GM12892 (cell line): Measurements from ENCODE around the gene RNF13.

Experiments
- POLR2A ChIP-seq: IDR thresholded peaks from 2 replicates; pipeline ENCODE4 v1.6.1; 2011; ENCODE audit warnings: low read depth, low read length, control low read depth
- POLR2AphosphoS5 ChIP-seq: IDR thresholded peaks from 2 replicates; pipeline ENCODE4 v1.6.1; 2011; ENCODE audit warnings: low read depth, low read length, control low read depth
- TAF1 ChIP-seq: IDR thresholded peaks from 2 replicates; pipeline ENCODE4 v1.6.1; 2011; ENCODE audit warnings: low read depth, mild to moderate bottlenecking, control low read depth, low read length, borderline replicate concordance

DNA sequence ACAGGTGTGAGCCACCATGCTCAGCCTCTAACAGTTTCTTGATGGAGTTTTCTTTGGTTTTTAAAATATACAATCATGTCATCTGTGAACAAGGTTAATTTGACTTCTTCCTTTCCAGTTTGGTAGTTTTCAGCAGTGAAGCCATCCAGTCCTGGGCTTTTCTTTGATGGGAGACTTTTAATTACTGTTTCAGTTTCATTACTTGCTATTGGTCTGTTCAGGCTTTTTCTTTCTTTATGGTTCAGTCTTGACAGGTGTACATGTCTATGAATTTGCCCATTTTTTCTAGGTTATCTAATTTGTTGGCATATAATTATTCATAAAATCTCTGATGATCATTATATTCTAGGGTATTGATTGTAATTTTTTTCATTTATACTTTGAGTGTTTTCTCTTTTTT is 120.8 kb downstream of the RNF13 start:
- TF ChIP-seq POLR2A (no peak), POLR2AphosphoS5 (no peak), TAF1 (no peak)
